Astrocyte (in vitro differentiated cells and primary cell): Measurements from ENCODE around the gene SAMD4A.

Experiments used
- CTCF ChIP-seq: IDR thresholded peaks from 2 replicates; pipeline ENCODE4 v1.5.1; 2011; ENCODE audit warnings: low read depth, mild to moderate bottlenecking, inconsistent platforms, low read length, moderate library complexity; ENCODE audit not compliant: insufficient read depth
- EZH2 ChIP-seq: IDR thresholded peaks from 2 replicates; pipeline ENCODE4 v1.6.1; 2012; ENCODE audit warnings: mild to moderate bottlenecking, low read length, inconsistent platforms; ENCODE audit not compliant: insufficient read depth

- TF ChIP-seq CTCF (no peak), EZH2 (no peak)
Measured at GRCh38 chr14:54642121-54642520, 75.2 kb downstream of the SAMD4A start.
